ENCODE data around the gene GLT1D1.
"Not testable (repeated sequence)": the region's sequence is repeated elsewhere in the genome, so short reads cannot be mapped to it uniquely, and the experiment has no call there.

GLT1D1 gene

DNA sequence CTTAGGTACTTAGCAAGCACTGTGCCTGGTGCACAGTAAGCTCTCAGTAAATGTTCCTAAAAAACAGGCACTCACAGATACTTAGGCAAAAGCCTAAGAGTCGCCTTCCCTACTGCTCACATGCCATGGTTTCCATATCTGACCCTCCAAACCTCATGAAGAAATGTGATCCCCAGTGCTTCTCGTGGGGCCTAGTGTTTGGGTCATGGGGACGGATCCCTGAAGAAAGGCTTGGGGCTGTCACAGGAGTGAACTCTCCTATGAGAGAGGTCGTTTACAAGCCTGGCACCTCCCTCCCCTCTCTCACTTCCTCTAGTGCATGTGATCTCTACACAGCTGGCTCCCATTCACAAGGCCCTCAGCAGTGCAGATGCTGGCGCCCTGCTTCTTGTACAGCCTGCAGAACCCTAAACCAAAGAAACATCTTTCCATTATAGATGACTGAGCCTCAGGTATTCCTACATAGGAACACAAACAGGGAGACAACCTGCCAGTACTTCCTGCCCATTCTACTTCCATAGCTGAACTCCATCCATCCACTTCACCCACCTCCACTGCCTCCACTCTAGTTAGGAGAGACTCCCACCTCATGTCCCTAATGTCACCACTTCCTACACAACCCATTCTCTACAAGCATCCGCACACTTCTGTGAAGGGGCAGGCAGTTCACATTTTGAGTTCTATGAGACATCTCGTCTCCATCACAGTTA is 32.4 kb upstream of the GLT1D1 start:
- no peak for DNase-seq

DNA sequence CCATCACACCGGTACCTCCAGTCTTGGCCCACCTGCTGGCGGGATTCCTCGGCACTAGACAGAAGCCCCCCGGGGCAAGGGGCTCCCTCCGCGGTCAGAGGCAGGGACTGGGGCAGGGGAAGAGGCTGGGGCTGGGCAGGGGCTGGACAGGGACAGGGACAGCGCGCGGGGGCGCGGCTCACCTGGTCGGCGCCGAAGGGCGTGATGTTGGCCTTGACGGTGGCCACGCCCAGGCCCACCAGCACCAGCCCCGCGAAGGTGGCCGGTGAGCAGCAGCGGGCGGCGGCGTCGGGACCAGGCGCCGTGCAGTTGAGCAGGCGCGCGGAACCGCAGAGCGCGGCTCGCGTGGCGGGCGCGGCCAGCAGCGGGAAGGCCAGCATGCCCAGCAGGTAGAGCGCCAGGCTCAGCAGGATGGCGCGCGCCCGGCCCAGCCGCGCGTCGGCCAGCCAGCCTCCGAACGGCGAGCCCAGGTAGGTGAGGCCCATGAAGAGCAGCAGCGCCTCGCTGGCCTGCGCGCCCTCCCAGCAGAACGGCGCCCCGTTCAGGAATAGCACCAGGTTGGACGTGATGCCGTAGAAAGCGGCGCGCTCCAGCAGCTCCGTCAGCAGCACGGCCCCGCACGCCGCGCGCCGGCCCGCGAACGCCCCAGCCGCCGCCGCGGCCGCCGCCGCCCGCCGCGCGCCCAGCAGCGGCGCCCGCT is 29.9 kb upstream of the GLT1D1 start:
- no peak for DNase-seq

DNA sequence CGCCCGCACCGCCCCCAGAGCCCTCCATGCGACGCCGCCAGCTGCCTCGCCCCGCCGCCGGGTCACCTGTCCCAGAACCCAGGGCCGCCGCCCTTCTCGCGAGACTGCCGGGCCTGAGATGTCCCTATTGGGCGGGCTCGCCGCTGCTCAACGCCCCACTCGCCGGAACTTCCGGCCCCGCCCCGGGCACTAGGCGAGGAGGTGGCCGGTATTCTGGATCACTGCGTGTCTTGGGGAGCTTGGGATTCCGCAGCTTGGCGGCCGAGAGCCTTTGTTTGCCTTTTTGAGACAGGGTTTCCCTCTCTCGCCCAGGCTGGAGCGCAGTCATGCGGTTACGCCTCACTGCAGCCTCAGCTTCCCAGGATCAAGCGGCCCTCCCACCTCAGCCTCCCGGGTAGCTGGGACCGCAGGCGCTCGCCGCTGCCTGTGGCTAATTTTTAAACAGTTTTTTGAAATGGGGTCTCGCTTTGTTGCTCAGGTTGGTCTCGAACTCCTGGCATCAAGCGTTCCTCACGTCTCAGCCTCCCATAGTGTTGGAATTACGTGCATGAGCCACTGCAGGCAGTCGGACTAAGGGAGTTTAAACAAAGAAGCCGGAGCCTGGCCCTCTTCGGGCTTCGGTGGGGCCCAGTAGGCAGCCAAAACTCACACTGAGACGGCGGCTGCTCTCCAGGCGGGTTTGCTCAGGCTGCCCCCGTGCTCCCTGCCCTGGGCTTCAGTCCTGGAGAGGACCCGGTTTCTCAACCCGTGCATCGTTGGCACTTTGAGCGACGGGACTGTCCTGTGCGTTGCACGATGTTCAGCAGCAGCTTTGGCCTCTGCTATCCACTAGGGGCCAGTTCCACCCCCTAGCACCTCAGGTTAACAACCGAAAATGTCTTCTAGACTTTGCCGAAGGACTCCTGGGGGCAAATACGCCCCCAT is 29.1 kb upstream of the GLT1D1 start, which contains the start of gene SLC15A4:
Gene SLC15A4, minus strand, starts transcription at position 43 of the 924 bp plus-strand sequence. Its CDS starts 15 bp downstream, at position 28.
- DNase-seq: peak; percentile 92

DNA sequence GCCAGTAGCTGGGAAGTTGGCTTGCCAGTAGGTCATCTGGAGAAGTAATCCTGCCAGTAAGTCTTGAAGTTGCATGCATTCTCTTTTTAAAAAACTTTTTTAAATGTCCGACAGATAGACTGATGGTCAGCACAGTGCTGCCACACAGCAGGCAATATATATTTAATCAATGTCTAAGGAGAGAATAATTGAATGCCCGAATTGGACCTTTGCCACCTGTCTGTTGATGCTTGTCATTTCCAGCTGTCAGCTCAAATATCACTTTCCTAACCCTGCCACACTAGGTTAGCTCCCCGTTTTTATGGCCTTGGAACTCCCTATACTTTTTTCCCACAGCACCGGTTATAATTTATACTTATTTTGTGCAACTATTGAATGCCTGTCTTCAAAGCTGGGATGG is 27.4 kb upstream of the GLT1D1 start:
- no peak for DNase-seq

DNA sequence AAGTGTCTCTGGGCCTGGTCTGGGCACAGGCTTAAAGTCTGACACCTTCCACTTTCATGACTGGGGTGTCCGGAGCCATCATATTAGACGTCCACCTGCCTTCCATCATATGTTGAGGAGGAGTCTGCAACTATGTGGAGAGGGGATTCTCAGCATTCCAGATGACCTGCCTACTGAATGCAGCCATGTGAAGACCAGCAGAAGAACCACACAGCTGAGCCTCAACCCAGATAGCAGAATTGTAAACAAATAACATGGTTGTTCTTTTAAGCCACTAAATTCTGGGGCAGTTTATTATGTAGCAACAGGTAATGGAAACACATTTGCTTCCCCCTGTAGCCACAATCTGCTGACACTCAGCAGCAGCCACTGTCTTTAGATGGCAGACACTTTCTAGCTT is 25.6 kb upstream of the GLT1D1 start:
- DNase-seq: no peak

DNA sequence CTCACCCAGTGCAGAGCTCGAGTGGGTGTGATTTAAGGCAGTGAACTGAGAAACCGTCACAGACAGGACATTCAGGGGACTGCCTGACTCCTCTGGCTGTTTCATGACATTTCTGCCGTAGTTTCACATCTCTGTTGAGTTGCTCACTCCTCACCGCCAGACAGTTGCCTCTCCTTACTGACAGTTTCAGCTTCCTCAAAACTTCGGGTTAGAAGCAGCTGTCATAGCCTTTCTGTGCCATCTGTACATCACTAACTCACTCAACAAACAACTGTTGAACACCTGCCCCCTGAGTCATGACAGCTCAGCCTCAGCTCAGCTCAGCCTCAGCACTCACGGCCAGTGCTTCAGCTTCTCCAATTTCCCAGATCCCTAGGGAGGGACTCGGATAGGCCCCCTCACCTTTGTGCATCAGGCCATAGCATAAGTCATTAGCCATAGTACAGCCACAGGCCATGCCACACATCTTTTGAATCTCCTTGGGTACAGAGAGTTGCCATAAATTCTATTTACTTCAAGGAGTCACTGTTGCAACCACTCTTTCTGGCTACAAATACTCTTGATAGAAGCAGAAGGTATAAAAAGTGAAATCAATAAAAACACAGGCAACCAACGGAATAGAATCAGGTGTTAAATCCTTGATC is 23.3 kb upstream of the GLT1D1 start:
- DNase-seq: no peak

DNA sequence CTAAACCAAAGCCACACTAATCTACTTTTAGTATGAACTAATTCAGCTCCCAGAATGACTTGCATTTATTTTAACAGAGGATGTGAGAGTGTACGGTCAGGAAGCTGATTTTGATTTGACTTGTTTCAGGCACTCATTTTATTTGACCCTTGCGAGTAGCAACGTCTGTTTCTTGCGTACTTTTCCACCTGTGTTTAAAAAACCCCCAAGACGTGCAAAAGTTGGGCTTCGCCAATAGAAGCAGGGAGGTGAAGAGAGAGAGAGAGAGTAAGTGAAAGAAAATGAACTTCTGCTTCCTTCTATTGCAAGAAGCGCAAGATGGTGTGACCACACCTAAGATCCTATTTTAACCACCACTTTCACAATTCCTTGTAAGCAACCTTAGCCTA is 22.8 kb upstream of the GLT1D1 start:
- no peak for DNase-seq

DNA sequence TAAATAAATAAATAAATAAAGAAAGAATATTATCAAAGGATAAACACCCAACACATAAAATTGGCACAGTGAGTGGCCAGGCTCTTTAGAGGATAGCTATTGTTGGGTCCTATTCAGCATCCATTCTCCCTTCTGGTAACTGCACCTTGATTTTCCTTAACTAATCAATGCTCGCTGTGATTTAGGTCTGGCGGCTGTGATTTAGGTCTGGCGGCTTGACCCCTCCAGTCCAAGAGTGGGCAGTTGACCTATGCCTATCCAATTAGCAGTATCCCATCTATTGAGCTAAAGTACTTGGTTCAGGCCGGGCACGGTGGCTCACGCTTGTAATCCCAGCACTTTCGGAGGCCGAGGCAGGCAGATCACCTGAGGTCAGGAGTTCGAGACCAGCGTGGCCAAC is 19.9 kb upstream of the GLT1D1 start:
- DNase-seq: no peak

DNA sequence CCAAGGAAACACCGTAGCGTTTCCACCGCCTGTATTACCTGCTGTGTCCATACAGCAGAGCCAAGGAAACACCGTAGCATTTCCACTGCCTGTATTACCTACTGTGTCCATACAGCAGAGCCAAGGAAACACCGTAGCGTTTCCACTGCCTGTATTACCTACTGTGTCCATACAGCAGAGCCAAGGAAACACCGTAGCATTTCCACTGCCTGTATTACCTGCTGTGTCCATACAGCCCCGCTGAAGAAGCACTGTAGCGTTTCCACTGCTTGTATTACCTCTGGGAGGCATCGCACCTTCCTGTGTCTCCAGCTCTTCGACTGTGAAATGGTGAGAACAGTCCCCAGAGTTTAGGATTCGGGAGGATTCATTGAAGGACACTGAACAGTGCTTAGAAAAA is 13.4 kb upstream of the GLT1D1 start:
- DNase-seq: not testable (repeated sequence)

DNA sequence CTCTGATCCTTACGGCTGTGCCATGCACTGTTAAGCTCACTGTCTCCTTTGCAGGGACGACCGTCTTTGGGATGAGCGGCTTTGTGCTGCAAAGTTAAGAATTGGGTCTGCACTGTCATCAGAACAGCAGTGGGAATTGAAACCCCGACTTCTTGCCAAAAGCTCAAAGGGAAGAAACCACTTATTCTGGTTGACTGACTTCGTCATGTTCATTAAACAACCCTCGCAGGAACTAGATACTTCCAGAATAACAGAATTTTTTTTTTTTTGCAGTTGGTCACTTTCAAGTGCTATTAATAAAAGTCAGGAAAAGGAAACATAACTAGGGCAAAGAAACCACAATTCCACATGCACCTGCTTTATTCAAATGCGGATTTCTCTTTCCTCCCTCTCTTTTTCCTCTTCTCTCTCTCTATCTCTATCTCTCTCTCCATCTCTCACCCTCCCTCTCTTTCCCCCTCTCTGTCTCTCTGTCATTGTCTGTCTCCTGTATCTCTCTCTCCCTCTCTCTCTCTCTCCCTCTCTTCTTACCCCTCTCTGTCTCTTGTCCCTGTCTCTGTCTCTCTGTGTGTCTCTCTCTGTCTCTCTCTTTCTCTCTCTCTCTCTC is 12.3 kb upstream of the GLT1D1 start:
- DNase-seq: no peak

DNA sequence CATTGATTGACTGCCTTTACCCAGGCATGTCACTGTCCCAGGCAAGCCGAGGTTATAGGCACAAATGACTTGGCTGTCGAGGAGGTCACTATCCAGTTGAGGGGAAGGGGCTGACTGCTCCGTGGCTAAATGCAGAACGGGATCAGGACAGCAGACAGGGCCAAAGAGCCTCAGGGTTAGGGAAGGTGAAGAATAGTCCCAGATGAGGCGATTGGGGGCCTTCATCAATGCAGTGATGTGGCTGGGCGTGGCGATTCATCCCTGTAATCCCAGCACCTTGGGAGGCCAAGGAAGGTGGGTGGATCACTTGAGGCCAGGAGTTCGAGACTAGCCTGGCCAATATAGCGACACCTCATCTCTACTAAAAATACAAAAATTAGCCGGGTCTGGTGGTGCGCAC is 10.7 kb upstream of the GLT1D1 start:
- DNase-seq: no peak

DNA sequence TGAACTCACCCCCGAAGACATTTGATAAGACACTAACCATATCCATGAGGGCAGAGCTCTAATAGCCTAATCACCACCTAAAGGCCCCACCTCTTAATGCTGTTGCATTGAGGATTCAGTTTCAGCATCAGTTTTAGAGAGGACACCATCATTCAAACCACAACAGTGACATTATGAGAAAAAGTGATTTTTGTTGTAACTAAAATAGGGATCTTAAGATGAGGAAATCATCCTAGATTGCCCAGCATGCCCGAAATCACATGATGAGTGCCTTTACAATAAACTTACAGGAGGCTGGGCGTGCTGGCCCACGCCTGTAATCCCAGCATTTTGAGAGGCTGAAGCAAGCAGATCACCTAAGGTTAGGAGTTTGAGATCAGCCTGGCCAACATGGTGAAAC is 9.7 kb upstream of the GLT1D1 start:
- DNase-seq: no peak

DNA sequence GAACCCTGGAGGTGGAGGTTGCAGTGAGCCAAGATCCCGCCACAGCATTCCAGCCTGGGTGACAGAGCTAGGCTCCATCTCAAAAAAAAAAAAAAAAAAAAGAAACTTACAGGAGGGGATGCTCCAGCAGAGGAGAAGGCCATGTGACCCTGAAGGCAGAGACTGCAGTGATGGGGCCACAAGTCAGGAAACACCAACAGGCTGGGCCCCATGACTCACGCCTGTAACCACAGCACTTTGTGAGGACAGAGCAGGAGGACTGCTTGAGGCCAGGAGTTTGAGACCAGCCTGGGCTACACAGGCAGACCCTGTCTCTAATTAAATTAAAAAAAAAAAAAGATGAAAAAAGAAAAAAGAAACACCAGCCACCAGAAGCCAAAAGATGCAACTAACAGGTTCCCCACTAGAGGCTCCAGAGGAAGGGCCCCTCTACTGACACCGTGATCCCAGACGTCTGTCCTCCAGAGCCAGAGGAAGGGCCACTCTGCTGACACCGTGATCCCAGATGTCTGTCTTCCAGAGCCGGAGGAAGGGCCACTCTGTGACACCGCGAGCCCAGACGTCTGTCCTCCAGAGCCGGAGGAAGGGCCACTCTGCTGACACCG is 9.1 kb upstream of the GLT1D1 start:
- no peak for DNase-seq

DNA sequence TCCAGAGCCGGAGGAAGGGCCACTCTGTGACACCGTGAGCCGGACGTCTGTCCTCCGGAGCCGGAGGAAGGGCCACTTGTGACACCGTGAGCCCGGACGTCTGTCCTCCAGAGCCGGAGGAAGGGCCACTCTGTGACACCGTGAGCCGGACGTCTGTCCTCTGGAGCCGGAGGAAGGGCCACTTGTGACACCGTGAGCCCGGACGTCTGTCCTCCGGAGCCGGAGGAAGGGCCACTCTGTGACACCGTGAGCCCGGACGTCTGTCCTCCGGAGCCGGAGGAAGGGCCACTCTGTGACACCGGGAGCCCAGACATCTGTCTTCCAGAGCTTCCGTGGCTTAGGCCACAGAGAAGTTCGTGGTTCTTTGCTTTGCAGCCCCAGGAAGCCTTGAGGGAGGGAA is 6.6 kb upstream of the GLT1D1 start:
- DNase-seq: not testable (repeated sequence)

DNA sequence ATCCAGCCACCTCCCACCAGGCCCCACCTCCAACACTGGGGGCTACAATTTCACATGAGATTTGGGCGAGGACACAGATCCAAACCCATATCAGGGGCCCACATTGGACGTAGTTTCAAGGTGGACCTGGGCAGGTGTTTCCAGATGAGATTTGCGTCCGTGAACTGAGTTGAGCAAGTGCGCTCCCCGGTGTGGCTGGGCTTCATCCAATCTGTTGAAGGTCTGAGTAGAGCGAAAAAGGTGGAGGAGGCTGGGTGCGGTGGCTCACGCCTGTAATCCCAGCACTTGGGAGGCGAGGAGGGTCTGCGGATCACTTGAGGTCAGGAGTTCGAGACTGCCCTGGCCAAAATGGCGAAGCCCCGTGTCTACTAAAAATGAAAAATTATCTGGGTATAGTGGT is 4.9 kb upstream of the GLT1D1 start:
- no peak for DNase-seq

DNA sequence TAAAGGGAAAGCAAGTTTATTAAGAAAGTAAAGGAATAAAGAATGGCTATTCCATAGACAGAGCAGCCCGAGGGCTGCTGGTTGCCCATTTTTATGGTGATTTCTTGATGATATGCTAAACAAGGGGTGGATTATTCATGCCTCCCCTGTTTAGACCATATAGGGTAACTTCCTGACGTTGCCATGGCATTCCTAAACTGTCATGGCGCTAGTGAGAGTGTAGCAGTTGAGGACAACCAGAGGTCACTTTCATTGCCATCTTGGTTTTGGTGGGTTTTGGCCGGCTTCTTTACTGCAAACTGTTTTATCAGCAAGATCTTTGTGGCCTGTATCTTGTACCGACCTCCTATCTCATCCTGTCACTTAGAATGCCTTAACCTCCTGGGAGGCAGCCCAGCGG is 3.5 kb upstream of the GLT1D1 start:
- DNase-seq: not testable (repeated sequence)

DNA sequence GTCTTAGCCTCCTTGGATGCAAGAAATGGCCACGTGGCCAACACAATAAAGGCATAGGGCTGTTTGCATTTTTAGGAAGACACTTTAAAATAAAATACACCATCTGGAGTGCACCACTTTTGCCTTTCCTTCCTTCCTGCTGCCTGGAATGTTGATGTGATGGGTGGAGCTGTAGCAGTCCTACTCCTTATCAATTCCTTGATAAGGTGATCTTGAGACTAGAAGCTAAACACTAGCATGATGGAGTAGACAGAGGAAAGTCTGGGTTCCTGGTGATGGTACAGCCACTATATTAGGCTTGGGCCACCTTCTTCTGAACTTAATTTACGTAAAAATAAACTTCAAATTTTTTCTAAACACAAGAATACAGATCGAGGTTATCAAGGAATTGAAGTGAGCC is 2.9 kb upstream of the GLT1D1 start:
- DNase-seq: no peak

DNA sequence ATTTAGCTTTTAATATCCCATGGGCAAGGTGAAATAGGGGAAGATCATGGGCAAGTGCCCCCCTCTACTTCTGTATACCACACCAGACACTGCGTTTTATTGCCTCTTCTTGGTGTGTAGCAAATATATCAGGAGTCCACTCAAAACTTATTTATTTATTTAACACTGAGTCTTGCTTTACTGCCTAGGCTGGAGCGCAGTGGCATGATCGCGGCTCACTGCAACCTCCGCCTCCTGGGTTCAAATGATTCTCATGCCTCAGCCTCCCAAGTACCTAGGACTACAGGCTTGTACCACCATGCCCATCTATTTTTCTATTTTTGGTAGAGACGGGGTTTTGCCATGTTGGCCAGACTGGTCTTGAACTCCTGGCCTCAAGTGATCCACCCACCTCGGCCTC is 1.8 kb upstream of the GLT1D1 start:
- DNase-seq: not testable (repeated sequence)

DNA sequence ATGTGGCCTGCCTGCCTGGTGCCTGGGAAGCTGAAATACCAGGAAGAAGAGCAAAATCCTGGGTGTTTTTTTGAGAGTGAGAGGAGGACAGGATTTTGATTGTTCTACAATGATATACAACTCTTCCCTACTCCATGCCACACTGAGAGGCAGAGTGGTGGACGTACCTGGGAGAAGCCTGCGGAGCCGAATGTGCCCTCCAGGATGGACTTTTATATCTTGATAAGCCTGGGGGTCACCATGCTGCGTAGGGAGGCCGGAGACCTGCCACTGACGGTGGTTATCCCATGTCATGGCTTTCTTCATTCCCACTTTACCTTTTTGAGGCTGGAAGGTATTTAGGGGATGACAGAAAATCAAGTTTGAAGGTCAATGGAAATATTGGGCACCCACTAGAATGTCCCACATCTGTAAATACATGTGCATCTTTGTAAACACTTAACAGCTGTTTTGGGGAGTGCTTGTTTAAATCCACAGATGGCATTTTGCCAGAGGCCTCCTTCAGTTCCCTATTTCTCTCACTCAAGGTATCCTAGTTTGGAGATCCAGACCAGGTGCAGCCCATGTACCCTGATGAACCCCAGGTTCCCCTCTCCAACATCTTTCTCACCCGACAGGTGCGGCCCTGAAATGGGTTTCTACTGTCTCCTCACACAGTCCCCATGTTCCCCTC is 1.1 kb upstream of the GLT1D1 start:
- DNase-seq: no peak

DNA sequence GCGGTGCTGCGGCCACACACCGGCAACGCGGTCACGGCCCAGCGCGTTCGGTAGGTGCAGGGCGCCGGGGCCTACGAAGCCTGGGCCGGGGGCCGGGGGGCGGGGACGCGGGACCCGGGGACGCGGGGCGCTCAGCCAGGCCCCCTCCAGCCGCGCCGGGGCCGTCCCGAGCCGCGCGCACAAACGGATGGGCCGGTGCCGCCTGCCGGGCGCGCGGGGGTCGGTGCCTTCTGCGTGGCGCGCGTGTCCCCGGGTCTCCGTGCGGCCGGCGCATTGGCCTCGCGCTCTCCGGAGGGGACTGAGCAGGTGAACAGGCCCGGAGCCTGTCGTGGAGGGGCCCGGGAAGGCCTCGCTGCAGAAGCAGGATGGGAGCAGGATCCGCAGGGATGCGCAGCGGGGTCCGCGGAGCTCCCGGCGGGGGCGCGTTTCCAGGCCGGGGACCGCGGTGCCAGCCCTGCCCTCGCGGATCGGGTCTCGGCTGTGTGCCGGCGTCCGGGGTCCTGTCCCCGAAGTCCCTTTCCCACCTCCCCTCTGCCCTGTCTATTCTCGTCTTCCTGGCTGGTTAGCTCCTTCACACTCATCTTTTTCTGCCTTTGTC is 421 bp downstream of the GLT1D1 start:
- no peak for DNase-seq
